WERI-Rb-1 (cell line): Measurements from ENCODE around the gene TMEM223.
"Not testable (repeated sequence)": the region's sequence is repeated elsewhere in the genome, so short reads cannot be mapped to it uniquely, and the experiment has no call there.

Source experiments
- DNase-seq: peaks from one replicate; pipeline ENCODE4 v3.0.0-alpha.2; 2020
- H3K27ac ChIP-seq: fragments of 250-450 bp; sonication (Bioruptor Pico); 2 replicates; pipeline ENCODE4 v1.5.1; 2020; ENCODE audit warnings: mild to moderate bottlenecking, moderate library complexity
- H3K27me3 ChIP-seq: fragments of 250-450 bp; sonication (Bioruptor Pico); 2 replicates; pipeline ENCODE4 v1.5.1; 2021; ENCODE audit warnings: mild to moderate bottlenecking, low read depth, moderate library complexity; ENCODE audit not compliant: insufficient read depth, severe bottlenecking
- H3K36me3 ChIP-seq: fragments of 250-450 bp; sonication (Bioruptor Pico); 2 replicates; pipeline ENCODE4 v1.5.1; 2020; ENCODE audit warnings: mild to moderate bottlenecking, moderate library complexity
- H3K4me3 ChIP-seq: 2 replicates; pipeline ENCODE4 v1.5.1; 2011; ENCODE audit warnings: low read depth, mild to moderate bottlenecking, control low read depth, low read length
- H3K9me3 ChIP-seq: fragments of 250-450 bp; sonication (Bioruptor Pico); 2 replicates; pipeline ENCODE4 v1.5.1; 2021; ENCODE audit warnings: mild to moderate bottlenecking, moderate library complexity; ENCODE audit not compliant: severe bottlenecking
- CTCF ChIP-seq: IDR thresholded peaks from 2 replicates; pipeline ENCODE4 v1.5.1; 2011; ENCODE audit warnings: low read depth, mild to moderate bottlenecking, control low read depth, inconsistent platforms, low read length

Gene TMEM223

DNA sequence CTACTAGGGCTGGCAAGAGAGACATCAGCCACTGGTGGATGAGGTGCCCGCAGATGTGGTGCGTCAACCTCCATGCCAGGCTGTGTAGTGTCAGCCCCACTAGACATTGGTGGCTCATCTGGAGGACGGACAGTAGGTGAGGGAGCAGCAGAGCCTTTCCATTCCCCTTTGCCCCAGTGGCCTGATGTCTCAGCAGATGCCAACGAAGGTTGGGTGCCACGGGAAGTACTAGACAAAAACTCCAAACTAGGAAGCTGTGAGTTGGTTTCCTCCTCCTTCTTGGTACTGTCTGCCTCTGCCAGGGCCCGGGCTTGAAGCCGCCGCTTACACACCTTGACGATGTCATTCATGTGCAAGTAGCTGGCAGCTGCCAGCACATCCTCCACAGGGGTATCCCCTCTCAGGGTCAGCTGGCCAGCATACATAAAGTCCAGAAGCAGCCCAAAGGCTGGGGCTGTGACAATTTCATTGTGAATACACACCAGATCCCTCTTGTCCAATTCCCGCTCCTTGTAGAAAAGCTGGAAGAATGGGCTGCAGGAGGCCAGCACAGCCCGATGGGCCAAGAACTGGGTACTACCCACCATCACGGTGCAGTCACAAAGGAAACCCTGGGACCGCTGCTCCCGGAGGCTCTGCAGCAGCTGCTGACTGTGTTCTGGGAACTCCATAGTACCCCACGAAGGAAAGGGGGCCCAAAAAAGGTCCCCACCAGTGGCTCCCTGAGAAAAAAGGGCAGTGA lies 38.6 kb downstream of the TMEM223 start:
- no peaks in the 10 kb centered on the region for H3K9me3 ChIP-seq
- TF ChIP-seq CTCF = no peak
- H3K27me3 ChIP-seq = no peaks in the 10 kb centered on the region
- H3K27ac ChIP-seq = peak overlapping the region; percentile 84
- H3K4me3 ChIP-seq = peak overlapping the region; percentile 77
- no peak for DNase-seq
- peaks cover 22% of the 10 kb centered on the region for H3K36me3 ChIP-seq

DNA sequence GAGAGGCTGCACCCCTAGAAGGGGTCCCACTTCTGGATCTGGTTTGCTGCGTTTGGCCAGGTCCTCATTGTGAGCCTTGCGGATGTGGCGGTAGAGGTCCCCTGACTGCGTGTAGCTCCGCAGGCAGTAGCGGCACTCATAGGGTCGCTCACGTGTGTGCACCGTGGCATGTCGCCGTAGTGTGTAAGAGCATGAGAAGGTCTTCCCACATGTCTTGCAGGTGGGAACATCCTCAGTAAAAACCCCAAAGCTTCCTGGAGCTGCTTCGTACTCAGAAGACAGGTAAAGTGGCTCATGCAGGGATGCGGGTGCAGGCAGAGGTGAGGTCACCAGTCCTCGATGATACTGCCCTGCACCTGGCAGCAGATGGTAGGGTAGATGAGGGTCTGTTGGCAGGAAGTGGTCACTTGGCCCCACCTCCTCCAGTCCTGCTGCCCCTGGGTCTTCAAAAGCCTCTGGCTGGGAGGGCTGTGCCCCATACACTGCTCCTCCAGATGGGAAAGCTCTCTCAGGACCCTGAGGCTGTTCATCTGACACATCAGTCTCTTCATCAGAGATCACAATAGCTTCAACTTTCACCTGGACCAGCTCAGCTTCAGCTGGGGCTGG lies 39.5 kb downstream of the TMEM223 start:
- peaks cover 22% of the 10 kb centered on the region for H3K36me3 ChIP-seq
- H3K9me3 ChIP-seq = no peaks in the 10 kb centered on the region
- H3K4me3 ChIP-seq = no peak overlapping the region
- no peaks in the 10 kb centered on the region for H3K27me3 ChIP-seq
- no peak overlapping the region for H3K27ac ChIP-seq
- no peak for DNase-seq
- no peak for TF ChIP-seq CTCF

- H3K27me3 ChIP-seq, DNase-seq, H3K9me3 ChIP-seq, H3K4me3 ChIP-seq, H3K27ac ChIP-seq: not testable (repeated sequence)
- peaks cover 22% of the 10 kb centered on the region for H3K36me3 ChIP-seq
Measured at GRCh38 chr11:62749931-62750330, 41.9 kb downstream of the TMEM223 start.

DNA sequence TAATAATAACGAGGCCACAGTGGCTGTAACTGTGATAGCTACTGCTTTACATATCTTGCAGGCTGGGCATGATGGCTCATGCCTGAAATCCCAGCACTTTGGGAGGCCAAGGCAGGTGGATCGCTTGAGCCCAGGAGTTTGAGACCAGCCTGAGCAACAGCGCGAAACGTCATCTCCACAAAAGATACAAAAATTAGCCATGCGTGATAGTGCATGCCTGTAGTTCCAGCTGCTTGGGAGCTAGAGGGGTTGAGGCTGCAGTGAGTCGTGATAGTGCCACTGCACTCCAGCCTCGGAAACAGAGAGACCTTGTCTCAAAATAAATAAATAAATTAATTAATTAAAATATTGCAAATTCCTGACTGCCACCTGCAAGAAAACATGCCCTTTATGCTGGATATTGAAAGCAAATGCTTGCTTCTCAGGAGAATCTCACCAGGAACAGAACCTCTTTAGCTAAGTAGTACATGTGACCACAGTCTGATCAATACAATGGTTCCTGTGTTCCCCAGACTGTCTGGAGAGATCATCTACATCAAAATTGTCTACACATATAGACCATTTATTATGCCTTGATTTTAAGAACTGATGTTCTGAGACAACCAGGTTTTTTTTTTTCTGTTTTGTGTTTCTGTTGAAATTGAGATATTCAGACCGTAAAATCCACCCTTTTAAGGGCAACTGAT lies 44.2 kb downstream of the TMEM223 start:
- Histone ChIP-seq H3K9me3 (no peaks in the 10 kb centered on the region), H3K27me3 (no peaks in the 10 kb centered on the region), H3K36me3 (peaks cover 15% of the 10 kb centered on the region), H3K27ac (no peak overlapping the region), H3K4me3 (no peak overlapping the region)
- DNase-seq = no peak
- no peak for TF ChIP-seq CTCF
